GM21723 (cell line): Measurements from ENCODE around the gene GMDS.
"Not testable (repeated sequence)": the region's sequence is repeated elsewhere in the genome, so short reads cannot be mapped to it uniquely, and the experiment has no call there.

Experiments
- ATAC-seq: cut with Tn5 transposase; IDR thresholded peaks from one replicate; pipeline ENCODE4 v1.9.1; 2021; ENCODE audit warnings: mild to moderate bottlenecking, moderate library complexity; ENCODE audit not compliant: unreplicated experiment

Gene GMDS

DNA sequence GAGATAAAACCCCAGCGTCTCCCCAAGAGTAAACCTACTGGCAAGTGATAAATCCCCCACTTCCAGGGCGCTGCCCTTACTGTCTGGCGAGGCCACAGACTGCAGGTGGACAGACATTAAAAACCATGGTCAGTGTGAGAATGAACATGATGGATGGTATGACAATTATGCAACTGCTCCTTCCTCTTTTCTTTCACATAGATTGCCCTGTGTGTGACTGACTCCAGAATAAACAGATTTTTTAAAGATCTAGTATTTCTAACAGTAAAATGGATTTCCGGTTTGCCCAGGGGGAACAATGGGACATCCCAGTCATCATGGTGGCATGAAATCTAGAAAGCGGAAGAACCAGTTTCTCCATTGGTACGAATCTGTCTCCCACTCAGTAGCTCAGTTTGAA lies 482.0 kb downstream of the GMDS start:
- ATAC-seq: no peak

GRCh38 chr6:1762203-1762602 lies 483.2 kb downstream of the GMDS start:
- no peak for ATAC-seq

- ATAC-seq: no peak
Measured at GRCh38 chr6:1761477-1761877, 483.9 kb downstream of the GMDS start.

GRCh38 chr6:1760876-1761275 lies 484.5 kb downstream of the GMDS start:
- no peak for ATAC-seq

GRCh38 chr6:1759870-1760269 lies 485.5 kb downstream of the GMDS start:
- ATAC-seq: no peak

- no peak for ATAC-seq
Measured at GRCh38 chr6:1758076-1758679, 487.2 kb downstream of the GMDS start.

- ATAC-seq: no peak
Measured at GRCh38 chr6:1757131-1757530, 488.3 kb downstream of the GMDS start.

DNA sequence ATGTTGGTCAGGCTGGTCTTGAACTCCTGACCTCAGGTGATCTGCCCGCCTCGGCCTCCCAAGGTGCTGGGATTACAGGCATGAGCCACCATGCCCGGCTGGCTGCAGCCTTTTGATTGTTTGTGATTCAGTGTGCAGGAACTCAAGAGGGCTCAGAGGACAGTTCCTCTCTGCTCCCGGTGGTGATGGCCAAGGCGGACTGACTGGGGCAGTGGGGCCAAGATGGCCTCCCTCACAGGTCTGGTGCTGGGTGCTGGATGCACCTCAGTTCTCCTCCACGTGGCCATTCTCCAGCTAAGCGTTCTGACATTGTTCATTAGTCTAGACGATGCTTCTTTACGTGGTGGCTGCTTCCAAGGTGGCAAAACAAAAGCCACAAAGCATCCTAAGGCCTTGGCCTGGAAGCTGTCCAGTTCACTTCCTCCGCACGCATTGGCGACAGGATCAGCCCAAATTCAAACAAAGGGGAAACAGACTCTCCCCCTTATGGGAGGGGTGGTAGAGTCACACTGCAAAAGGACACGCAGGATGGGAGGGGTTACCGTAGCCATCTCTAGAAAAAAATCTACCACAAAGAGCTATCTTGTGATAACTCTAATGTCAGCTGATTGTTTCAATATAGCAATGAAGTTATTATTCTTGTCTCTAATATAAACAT lies 488.8 kb downstream of the GMDS start:
- no peak for ATAC-seq

GRCh38 chr6:1751063-1751462 lies 494.3 kb downstream of the GMDS start:
- not testable (repeated sequence) for ATAC-seq

DNA sequence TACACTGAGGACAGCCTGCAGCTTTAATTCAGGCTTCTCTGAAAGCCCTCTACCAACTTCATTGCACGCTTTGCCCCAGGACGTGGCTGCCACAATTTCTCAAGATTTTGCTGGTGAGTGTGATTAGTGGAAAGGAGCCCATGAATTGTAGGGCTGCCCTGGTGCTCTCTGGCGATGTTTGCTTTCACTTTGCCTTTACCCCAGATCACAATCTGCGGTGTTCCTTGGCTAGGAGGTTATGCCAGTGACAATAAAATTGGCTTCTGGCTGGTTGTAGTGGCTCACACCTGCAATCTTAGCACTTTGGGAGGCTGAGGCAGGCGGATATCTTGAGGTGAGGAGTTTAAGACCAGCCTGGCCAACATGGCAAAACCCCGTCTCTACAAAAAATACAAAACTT lies 496.4 kb downstream of the GMDS start:
- ATAC-seq: no peak

GRCh38 chr6:1747531-1747930 lies 497.9 kb downstream of the GMDS start:
- no peak for ATAC-seq

- no peak for ATAC-seq
Measured at GRCh38 chr6:1747003-1747402, 498.4 kb downstream of the GMDS start.

GRCh38 chr6:1745814-1746213 lies 499.6 kb downstream of the GMDS start:
- no peak for ATAC-seq

- ATAC-seq: no peak
Measured at GRCh38 chr6:1744543-1744942, 500.9 kb downstream of the GMDS start.

DNA sequence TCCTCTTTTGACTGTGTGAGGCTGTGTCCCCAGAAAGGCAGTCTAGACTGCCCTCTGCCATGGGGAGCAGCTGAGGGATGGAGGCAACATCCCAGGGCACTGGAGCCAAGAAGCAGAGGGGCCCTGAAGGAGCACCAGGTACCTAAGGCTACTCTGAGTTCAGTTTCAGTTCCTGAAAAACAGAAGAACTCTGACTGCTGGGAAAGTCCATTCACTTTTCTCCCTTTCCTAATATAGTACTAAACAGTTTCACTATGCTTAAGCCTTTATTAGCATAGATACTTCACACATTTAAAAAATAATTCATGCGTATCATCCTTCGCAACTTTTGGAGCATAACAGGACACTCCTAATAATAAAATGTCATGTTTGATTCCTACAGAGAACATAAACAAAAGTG lies 505.7 kb downstream of the GMDS start:
- peak; percentile 90 for ATAC-seq

- peak; percentile 46 for ATAC-seq
Measured at GRCh38 chr6:1739220-1739619, 506.2 kb downstream of the GMDS start.

GRCh38 chr6:1738558-1739081 lies 506.8 kb downstream of the GMDS start:
- no peak for ATAC-seq

DNA sequence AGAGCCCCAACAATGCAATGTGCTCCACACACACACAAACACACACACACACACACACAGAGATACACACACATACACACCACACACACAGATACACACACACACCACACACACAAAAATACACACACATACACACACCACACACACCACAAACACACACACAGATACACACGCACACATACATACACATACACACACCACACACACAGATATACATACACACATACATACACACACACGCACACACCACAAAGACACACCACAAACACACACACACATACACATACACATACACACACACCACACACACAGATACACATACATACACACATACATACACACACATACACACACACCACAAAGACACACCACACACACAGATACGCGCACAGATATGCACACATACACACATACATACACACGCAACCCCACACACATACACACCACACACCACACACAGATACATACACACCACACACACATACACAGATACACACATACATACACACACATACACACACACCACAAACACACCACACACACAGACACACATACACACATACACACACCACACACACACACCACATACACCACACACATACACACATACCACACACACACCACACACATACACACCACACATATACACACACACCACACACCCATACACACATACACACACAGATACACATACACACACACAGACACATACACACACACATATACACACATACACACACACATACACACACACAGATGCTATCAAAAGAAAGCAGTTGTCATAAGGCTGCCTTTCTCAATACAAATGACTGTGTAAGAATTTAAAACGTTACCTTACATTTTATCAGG lies 507.7 kb downstream of the GMDS start:
- ATAC-seq: no peak

DNA sequence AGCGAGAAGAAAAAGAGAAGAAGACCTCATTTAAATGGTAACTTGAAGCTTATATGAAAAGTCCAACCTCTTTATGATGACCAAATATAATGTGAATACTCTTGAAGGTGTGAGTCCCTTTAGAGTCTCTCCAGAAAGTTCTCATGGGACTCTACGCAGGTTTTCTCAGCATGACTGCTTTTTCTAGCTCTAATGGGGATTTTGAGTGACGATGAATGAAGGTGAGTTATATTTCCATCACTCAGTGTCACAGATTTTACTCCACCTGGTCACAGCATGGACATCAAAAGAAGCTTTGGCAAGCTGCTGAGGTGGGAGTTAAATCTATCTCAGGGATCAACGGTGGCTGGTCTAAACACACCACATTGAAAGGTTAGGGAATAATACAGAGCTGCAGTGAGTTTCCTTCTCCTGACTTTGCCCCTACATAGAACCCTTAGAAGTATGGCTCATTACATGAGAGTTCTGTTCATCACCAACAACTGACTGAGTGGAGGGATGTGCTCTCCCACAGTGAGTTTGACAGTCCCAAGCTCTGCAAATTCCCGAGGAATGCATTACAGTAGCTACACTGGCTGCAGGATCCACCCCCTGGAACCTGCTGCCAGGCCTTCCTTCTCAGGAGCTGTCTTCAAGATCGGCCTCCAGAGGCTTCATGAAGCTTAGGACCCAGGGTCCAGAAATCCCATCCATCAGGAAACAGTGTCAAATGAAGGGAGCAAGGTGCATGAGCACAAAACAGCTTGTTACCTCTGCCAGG lies 508.9 kb downstream of the GMDS start:
- no peak for ATAC-seq

- no peak for ATAC-seq
Measured at GRCh38 chr6:1735239-1735803, 510.1 kb downstream of the GMDS start.

DNA sequence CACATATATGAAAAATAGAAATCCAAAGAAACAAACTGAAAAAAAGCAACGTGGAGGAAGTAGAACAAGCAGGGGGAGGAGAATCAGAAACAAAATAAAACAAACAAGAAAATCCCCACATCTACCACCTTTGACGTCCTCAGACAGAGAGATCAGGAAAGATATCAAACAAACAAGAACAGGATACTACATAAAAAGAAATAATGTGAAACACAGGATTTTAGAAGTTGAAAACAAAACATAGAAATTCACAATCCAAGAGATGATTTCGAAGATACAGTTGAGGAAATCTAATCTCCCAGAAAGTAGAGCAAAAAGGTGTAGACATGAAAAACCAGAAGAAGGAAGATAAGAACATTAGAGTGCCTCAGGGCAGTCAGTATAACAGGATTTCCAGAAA lies 514.5 kb downstream of the GMDS start:
- ATAC-seq: no peak
